Stomach (tissue), 9 donors: ENCODE data around the gene TTLL3. TPM values are rescaled to one million over a fixed set of nuclear protein-coding genes. Genes with fewer than 3 reads are reported as not detected.

Experiments
- DNase-seq, 2 donors: peaks; one replicate each; pipeline versions ENCODE4 v3.0.0 to v3.0.0-alpha.2; 2013 to 2019
- H3K27ac ChIP-seq, 5 donors: fragments of 200-600 bp in 4 of 5; sonication (generic) in 4 of 5; one replicate each; pipeline ENCODE4 v1.5.1; 2013 to 2019; ENCODE audit warnings: mild to moderate bottlenecking in 1 of 5, moderate library complexity in 1 of 5
- H3K27me3 ChIP-seq, 3 donors: fragments of 200-600 bp; sonication (generic); one replicate each; pipeline ENCODE4 v1.5.1; 2017 to 2019; ENCODE audit warnings: mixed run types in 1 of 3
- H3K36me3 ChIP-seq, 4 donors: fragments of 200-600 bp; sonication (generic); 1 replicate in 3 of 4; 2 replicates in 1 of 4; pipeline ENCODE4 v1.5.1; 2016 to 2019
- H3K4me1 ChIP-seq, 4 donors: fragments of 200-600 bp; sonication (generic); one replicate each; pipeline ENCODE4 v1.5.1; 2016 to 2019
- H3K4me3 ChIP-seq, 4 donors: fragments of 200-600 bp; sonication (generic) in 3 of 4; one replicate each; pipeline ENCODE4 v1.5.1; 2016 to 2019; ENCODE audit warnings: mild to moderate bottlenecking in 1 of 4
- H3K9me3 ChIP-seq, 4 donors: fragments of 200-600 bp; sonication (generic); one replicate each; pipeline ENCODE4 v1.5.1; 2016 to 2019
- CTCF ChIP-seq, 7 experiments: fragments of 450-650 bp in 4 of 7; fragments of 200-600 bp in 3 of 7; sonication (generic) in 3 of 7; IDR thresholded peaks; one replicate each; pipeline ENCODE4 v1.5.1; 2016 to 2019; ENCODE audit warnings: antibody characterized with exemption in 7 of 7, control low read depth in 2 of 7, mild to moderate bottlenecking in 1 of 7
- EP300 ChIP-seq: sonication (generic); formaldehyde crosslinking; IDR thresholded peaks from one replicate; pipeline ENCODE4 v1.6.1; 2017; ENCODE audit warnings: antibody characterized with exemption
- POLR2A ChIP-seq, 4 donors: fragments of 450-650 bp; IDR thresholded peaks; one replicate each; pipeline ENCODE4 v1.6.1; 2016; ENCODE audit warnings: antibody characterized with exemption in 4 of 4, control low read depth in 2 of 4, mild to moderate bottlenecking in 1 of 4, moderate library complexity in 1 of 4
- POLR2AphosphoS5 ChIP-seq, 3 donors: sonication (generic); formaldehyde crosslinking; IDR thresholded peaks; one replicate each; pipeline ENCODE4 v1.6.1; 2016; ENCODE audit warnings: antibody characterized with exemption in 3 of 3
- WGBS, 5 donors: extraction: QIAGEN DNeasy Blood & Tissue Kit in 3 of 5; methylation state at CpG; one replicate each; pipeline versions ENCODE4 v1.1.5 to v1.1.7; 2013 to 2018; 5-methylcytosine and 5-hydroxymethylcytosine counted together
- intact Hi-C: fragments of 100-400 bp; cut with DNase I; formaldehyde crosslinking; loops from one replicate; pipeline ENCODE4 v1.15.1; 2023; ENCODE audit warnings: low total_unique reads
- polyA plus RNA-seq, 3 donors: library from polyadenylated mRNA; stranded (reverse); fragments of 200-250 nt; gene quantifications; one replicate each; pipeline ENCODE4 v1.2.3, GENCODE V29; 2013
- total RNA-seq, 5 donors: library from RNA; depleted of rRNA; stranded (reverse); fragments of >200 nt; gene quantifications; one replicate each; pipeline versions ENCODE4 v1.1.0 to v1.2.3, GENCODE V29; 2014 to 2016
- donor health status: healthy with polysubstance abuse.
- donor health status: Bipolar disorder and iron deficiency.
- donor health status: healthy.

Gene TTLL3
- total and polyA plus RNA-seq, 8 donors = 6.7 to 593 (median 77.4) TPM

DNA sequence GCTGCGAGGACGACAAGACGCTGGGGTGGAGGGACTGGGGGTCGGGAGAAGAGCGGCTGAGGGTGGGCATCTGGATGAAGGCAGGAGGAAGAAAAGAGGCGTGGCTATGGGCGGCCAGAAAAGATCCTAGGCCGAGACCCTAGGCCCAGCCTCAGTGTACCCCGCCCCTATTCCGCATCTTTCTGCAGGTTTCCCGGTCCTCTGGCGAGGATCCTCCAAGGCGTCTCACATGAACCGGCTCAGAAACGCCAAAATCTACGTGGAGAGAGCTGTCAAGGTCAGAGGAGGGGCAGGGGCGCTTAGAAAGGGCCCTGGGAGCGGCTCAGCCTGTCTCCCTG lies 340 bp downstream of the TTLL3 start:
- Histone ChIP-seq H3K4me1 (peaks cover 17 to 38% (median 22%) of the 10 kb centered on the region in 4 donors), H3K4me3 (peak overlapping the region; percentile 64 to 84 (median 73)), H3K27me3 (no peaks in the 10 kb centered on the region), H3K27ac (peak overlapping the region; percentile 94 to 98 (median 96)), H3K9me3 (no peaks in the 10 kb centered on the region), H3K36me3 (peaks cover 23 to 45% (median 40%) of the 10 kb centered on the region in 4 donors)
- DNase-seq = no peak
- WGBS, 5 donors = 5 to 14% (median 11%) methylated on average over 9 to 18 of the region's 18 CpGs
- intact Hi-C loops = no loop called here
- TF ChIP-seq EP300 = no peak
- no peak for TF ChIP-seq CTCF (IDR thresholded peaks at IDR 0.05)
- TF ChIP-seq POLR2AphosphoS5 (IDR thresholded peaks at IDR 0.05) = no peak
- no peak for TF ChIP-seq POLR2A (IDR thresholded peaks at IDR 0.05)

DNA sequence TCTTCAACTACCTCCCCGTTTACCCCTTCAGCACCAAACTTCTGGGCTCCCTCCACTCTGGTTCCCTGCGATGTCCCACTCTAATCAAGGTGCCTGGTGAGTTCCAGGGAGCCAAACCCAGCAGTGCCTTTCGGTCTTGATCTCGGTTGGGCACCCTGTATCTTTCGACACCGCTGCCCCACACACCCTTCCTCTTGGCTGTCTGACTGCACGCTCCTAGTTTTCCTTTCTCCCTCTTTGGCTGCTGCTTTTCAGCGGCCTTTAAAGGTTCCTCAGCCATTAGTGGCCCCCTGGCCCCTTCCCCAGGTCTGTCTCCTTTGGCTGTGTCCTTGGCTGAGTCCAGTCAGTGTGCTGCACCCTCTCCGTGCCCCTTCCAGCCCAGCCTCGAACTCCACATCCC lies 784 bp downstream of the TTLL3 start:
- Histone ChIP-seq H3K27ac (peak overlapping the region; percentile 19 to 98 (median 95)), H3K27me3 (no peaks in the 10 kb centered on the region), H3K9me3 (no peaks in the 10 kb centered on the region), H3K4me1 (peaks cover 17 to 38% (median 22%) of the 10 kb centered on the region in 4 donors), H3K36me3 (peaks cover 19 to 45% (median 39%) of the 10 kb centered on the region in 4 donors), H3K4me3 (peak overlapping the region; percentile 64 to 84 (median 73))
- no peak for DNase-seq
- 38 to 61% (median 46%) methylated on average over 10 of the region's 10 CpGs for whole genome bisulfite sequencing, 5 donors
- TF ChIP-seq CTCF (IDR thresholded peaks at IDR 0.05) (no peak), EP300 (no peak), POLR2AphosphoS5 (IDR thresholded peaks at IDR 0.05) (no peak), POLR2A (IDR thresholded peaks at IDR 0.05) (no peak)
- intact Hi-C loops = no loop called here

GRCh38 chr3:9812870-9813483 lies 2.9 kb downstream of the TTLL3 start:
- H3K36me3 ChIP-seq = peaks cover 7 to 36% (median 30%) of the 10 kb centered on the region in 4 donors
- H3K27ac ChIP-seq = no peak overlapping the region
- H3K9me3 ChIP-seq = no peaks in the 10 kb centered on the region
- no peak for DNase-seq
- peaks cover 17 to 32% (median 22%) of the 10 kb centered on the region in 4 donors for H3K4me1 ChIP-seq
- 95 to 98% (median 95%) methylated on average over 9 of the region's 9 CpGs for WGBS, 5 donors
- no peak overlapping the region for H3K4me3 ChIP-seq
- intact Hi-C loops = no loop called here
- H3K27me3 ChIP-seq = no peaks in the 10 kb centered on the region
- TF ChIP-seq CTCF (IDR thresholded peaks at IDR 0.05) = no peak
- TF ChIP-seq POLR2A (IDR thresholded peaks at IDR 0.05) = no peak
- TF ChIP-seq POLR2AphosphoS5 (IDR thresholded peaks at IDR 0.05) = no peak
- no peak for TF ChIP-seq EP300

DNA sequence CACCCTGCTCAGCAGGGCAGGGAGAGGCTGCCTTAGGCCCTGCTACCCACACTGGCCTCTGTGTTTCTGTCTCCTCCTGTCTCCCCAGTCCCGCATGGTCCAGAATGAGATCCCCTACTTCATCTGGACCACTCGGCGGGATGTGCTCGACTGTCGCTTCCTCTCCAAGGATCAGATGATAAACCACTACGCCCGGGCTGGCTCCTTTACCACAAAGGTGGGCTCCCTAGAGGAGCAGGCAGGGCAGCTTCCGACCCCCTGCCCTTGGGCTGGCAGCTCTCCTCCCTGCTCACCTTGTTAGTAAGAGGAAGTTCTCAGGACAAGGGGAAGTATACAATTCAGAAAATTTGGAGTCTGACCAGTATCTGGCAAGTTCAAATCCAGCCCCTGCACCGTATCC lies 5.9 kb downstream of the TTLL3 start:
- Histone ChIP-seq H3K27me3 (no peaks in the 10 kb centered on the region), H3K9me3 (no peaks in the 10 kb centered on the region), H3K4me3 (no peak overlapping the region), H3K4me1 (peaks cover under 1 to 8% (median 5%) of the 10 kb centered on the region in 4 donors), H3K27ac (no peak overlapping the region), H3K36me3 (peaks cover 7 to 60% (median 37%) of the 10 kb centered on the region in 4 donors)
- intact Hi-C loops = no loop called here
- no peak for DNase-seq
- WGBS, 5 donors = 91 to 95% (median 94%) methylated on average over 9 of the region's 9 CpGs
- no peak for TF ChIP-seq POLR2A (IDR thresholded peaks at IDR 0.05)
- TF ChIP-seq POLR2AphosphoS5 (IDR thresholded peaks at IDR 0.05) = no peak
- no peak for TF ChIP-seq EP300
- no peak for TF ChIP-seq CTCF (IDR thresholded peaks at IDR 0.05)
